Stimulated activated CD4-positive, alpha-beta T cell treated with anti-CD3 and anti-CD28 coated beads, Interleukin-12 subunit alpha, Interleukin-12 subunit beta, amount 100 ng/mL, for 24 hours (primary cell): Measurements from ENCODE around the gene CLIC3.

Experiments used
- DNase-seq, 2 experiments: peaks; one replicate each; pipeline ENCODE4 v3.0.0-alpha.2; 2020; ENCODE audit warnings: low read depth in 2 of 2

The CLIC3 gene

DNA sequence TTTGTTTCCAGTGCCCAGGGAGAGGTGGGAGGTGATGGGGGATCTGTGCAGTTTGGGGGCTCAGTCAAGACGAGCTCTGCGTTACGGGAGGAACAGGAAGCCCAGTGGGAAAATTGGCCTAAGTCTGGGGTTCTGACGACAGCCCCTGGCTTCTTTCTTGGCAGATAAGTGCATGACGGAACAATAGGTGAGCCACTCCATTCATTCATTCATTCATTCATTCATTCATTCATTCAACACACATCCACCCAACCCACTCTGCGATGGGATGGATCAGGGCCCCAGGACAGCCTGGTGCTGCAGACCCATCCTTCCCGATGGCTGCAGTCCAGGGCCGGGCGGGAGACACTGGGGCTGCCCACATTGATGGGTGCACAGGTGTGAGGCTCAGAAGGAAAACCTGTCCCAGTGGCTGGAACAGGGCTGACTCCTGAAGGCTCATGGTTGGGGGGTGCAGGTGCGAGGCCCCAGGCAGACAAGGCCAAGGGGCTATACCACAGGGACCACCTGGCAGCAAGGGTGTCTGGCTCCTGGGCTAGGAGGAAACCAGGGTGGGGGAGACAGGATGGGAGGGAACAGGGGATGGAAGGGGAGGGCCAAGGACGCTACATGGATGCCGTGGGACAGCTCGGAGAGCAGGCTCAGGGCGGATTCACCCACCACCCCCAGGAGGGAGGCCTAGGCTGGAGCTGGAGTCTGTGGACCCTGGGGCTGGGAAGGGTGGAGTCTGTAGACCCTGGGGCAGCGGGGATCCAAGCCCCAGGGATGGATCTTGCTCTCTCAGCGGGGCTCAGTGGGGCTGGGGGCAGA is 15.5 kb downstream of the CLIC3 start:
- DNase-seq: no peak

DNA sequence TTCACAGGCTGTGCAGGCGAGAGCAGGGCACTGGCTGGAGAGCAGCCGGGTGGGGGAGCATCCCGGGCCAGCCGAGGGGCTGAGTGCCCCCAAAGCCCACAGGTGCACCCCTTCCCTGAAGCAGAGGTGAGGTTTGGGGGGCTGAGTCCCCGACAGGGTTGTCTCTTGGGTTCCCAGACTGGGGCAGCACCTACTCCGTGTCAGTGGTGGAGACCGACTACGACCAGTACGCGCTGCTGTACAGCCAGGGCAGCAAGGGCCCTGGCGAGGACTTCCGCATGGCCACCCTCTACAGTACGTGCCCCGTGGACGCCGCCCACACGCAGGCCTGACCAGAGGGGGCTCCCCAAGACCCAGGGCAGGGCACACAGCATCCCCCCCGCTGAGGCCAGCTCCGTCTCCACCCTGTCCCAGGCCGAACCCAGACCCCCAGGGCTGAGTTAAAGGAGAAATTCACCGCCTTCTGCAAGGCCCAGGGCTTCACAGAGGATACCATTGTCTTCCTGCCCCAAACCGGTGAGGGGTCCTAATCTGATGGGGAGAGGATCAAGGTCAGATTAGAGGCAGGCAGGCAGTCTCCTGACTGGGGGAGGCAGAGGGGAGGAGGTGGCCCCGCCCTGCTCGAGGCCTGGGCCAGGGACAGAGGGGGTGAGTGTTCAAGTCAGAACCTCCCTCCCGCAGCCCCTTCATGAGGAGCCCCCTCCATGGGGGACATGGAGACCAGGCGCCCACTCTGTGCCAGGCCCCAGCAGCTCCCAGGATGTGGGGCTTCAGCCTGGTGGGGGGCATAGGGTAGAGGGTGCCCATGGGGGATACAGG is 16.4 kb downstream of the CLIC3 start:
- no peak for DNase-seq

DNA sequence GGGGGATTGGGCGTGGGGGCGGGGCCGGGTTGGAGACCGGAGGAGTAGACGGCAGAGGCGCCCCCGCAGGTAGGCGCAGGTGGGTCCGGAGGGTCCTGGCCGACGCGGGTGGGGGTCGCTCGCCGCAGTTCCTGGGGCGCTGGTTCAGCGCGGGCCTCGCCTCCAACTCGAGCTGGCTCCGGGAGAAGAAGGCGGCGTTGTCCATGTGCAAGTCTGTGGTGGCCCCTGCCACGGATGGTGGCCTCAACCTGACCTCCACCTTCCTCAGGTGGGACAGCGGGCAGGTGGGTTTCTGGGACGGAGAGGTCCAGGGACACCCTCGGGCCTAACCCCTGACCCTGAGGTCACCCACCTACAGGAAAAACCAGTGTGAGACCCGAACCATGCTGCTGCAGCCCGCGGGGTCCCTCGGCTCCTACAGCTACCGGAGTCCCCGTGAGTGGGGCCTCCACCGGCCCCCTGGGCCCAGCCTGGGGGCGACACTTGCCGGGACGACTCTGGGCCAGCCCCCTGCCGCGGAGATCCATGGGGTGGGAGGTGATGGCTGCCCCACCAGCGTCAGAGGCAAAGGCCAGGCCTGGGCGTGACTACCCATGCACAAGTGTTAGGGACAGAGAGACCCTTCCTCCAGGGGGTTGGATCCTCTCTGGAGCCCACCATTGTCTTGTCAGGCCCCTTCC is 17.4 kb downstream of the CLIC3 start:
- DNase-seq: no peak

DNA sequence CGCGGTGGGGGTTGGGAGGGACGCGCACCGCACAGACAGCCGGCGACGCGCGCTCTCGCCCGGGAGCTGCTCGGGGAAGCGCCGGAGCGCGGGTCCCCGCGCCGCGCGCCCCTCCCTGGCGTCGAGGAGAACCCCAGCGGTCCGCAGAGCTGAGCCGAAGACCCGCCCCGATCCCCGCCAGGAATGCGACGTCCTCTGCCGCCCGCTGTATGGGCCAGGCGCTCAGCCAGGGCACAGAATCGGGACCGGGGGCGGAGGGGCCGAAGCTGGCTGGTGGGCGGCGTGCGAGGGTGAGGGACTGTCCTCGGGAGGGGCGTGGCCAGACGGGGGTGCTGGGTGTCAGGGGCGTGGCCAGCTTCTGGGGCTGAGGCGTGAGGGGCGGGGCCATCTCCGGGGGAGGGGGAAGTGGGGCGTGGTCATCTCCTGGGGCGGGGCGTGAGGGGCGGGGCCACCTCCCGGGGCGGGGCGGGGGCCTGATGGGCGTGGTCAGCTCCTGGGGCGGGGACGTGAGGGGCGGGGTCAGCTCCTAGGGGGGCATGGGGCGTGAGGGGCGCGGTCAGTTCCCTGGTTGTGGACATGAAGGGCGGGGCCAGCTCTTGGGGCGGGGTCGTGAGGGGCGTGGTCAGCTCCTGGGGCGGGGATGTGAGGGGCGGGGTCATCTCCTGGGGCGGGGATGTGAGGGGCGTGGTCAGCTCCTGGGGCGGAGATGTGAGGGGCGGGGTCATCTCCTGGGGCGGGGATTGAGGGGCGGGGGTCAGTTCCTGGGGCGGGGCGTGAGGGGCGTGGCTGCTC is 18.1 kb downstream of the CLIC3 start:
- DNase-seq: peak; percentile 39 to 55

DNA sequence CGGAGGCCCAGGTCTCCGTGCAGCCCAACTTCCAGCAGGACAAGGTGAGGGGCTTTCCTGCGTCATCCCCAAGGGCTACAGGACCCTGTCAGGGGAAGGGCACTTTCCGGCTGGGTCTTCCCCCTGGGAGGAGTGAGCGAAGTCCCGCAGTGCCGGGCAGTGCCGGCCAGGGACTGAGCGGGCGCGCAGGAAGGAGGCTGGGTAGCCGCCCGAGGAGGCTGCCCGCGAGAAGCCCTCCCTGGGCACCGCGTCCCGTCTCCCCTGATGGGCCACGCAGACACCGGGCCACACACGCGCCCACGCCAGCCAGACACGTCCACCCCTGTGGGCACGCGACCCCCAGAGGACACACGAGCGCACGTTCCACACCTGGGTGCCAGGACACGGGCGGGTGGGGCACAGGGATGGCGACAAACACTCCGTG is 18.7 kb downstream of the CLIC3 start:
- no peak for DNase-seq

DNA sequence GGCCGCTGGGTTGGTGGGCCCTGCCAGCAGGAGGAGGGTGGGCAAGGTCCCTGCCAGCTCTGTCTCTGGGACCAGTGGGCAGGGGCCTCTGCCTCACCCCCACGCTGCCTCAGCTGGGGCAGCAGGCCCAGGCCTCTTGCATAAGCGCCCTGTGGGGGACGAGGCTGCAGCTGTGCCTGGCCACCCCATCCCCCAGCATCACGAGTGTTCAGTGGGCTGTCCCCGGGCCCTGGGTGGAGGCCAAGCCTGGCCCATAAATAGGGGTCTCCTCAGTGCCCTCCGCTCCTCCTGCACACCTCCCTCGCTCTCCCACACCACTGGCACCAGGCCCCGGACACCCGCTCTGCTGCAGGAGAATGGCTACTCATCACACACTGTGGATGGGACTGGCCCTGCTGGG is 19.1 kb downstream of the CLIC3 start, which contains the start of gene PTGDS:
TSS of gene PTGDS (plus strand) at position 282 of the 400 bp plus-strand sequence. CDS start at position 357, 75 bp downstream.
- DNase-seq: no peak

DNA sequence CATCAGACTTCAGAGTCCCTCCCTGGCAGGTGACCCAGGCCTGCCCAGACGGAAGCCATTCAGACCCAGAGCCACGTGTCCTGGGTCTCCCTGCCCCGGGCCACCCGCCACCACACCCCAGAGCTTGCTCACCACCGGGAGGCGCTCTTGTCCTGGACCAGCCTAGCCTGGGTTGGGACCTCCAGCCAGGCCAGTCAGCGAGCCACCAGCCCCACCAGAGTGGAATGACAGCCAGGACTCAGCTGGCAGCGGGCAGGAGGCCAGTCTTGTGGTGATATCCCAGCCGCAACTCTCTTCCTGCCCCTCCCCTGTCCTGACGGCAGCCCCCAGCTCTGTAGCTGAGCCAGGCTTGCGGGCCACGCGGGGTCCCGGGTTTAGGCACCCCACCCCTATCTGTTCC is 20.7 kb downstream of the CLIC3 start:
- DNase-seq: no peak

DNA sequence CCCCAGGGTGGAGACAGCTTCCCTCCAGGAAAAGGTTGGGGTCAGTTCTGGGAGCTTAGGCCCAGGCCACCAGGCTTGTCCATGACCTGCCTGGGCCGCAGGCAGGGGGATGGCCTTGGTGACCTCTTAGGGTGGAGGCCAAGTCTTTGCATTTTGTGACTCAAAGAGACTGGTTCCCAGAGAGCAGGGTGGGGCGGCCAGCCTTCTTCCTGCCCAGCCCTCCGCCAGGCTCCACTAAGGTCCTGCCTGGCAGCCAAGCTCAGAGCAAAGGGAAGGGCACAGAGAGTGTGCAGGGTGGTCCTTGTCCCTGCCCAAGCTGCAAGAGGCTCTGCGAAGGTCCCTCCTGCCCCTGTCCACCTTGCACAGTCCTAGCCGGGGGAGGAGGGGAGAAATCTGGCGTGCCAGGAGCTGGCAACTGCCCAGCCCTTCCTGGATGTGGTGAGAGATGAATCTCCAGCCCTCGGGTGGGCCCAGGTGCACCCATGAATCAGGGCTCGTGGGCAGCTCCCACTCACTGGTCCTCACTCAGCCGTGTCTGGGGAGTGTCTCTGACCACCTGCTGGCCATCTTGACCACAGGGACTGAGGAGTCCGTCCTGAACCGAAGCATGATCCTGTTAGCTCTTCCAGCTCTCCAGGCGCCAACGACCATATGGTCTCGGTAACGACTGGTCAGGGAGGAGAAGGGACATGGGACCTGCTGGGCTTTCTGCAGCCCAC is 21.4 kb downstream of the CLIC3 start:
- no peak for DNase-seq

DNA sequence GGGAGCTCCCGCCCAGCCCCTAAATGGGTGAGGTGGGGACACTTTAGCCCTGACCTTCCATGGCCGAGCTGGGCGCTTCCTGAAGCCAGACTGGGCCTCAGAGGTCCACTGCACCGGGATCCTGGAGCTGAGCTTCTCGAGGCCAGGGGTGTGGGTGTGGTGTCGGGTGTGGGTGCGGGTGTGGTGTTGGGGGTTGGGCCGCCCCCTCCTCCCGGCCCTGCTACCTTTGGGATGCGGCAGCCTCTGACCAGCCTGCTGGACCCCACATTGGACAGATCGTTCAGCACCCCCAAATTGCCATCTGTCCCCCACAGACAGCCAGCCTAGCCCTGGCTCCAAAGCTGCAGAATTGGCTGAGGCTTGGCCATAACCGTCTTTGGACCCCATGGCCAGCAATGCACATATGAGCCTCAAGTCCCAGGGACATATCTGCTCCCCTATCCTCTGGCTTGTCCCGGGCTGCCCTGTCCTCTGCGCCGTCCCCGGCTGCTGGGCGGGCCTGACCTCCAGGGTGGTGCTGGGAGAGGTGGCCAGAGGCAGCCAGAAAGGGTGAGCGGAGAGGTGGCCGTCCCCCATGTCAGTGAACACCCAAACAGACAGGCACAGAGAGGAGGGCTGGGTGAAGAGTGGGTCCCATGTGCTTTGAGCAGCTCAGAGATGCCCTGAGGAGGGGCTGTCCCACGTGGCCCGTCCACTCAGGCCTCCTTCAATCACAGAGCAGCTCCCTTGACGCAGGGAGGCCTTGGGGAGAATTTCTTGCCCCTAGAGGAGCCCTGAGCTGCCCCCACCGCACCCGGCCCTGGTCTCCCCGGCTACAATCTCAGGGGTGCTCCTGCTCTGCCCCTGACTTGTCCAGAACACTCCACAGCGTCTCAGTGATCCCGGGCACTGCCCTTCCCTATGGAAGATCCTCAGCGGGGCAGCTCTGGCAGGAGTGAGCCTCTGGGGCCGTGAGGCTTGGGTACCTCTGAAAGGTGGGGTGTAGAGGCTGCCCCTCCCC is 22.4 kb downstream of the CLIC3 start:
- no peak for DNase-seq

DNA sequence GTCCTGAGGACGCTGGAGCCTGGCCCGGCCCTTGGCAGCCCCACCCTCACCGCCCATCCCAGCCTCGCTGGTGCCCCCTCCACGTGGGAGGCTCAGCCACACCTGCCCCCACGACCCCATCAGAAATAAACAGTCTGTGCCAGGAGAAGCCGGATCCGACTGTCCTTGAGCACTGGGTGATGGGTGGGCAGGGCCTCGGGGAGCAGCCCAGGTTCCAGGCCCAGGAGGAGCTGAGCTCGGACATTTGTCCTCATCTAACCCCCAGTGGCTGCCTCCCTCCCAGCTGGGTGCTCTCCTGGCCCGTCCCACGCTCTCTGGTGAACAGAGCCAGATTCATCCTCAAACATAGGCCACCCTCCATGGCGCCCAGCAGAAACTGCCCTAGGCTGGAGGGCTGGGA is 23.6 kb downstream of the CLIC3 start:
- no peak for DNase-seq

DNA sequence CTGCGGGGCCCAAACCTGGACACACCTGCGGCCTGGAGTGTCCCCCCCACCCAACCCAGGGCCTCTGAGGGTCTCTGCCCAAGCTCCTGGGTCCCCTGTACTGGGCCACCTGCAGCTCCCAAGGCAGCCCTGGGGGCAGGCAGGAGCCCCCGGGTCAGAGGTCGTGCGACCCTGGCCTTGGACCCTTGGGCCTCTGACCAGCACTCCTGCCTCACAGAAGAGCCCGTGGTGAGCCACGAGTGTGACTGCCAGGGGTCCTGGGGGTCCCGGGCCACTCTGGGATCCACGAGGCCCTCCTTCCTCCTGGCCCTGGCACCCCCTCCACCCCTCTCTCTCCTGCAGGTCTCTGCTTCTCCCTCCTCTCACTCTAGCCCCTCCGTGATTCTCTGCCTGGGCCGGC is 24.0 kb downstream of the CLIC3 start:
- no peak for DNase-seq

DNA sequence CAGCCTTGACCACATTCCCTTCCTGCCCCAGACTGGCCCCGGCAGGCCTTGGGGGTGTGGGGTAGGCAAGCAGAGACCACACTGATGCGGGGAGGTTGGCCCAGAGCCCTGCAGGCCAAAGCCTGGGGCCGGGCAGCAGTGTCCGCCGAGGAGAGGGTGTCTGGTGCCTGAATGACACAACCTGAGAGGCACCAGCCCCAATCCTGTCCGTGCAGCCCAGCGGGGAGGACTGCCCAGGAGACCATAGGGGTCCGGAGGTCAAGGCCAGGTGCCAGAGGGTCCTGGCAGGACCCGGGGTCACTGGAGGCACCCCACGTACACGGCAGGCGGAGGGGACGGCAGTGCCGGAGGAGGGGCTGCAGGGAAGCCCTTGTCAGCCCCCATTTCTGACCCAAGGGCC is 24.6 kb downstream of the CLIC3 start:
- DNase-seq: no peak

DNA sequence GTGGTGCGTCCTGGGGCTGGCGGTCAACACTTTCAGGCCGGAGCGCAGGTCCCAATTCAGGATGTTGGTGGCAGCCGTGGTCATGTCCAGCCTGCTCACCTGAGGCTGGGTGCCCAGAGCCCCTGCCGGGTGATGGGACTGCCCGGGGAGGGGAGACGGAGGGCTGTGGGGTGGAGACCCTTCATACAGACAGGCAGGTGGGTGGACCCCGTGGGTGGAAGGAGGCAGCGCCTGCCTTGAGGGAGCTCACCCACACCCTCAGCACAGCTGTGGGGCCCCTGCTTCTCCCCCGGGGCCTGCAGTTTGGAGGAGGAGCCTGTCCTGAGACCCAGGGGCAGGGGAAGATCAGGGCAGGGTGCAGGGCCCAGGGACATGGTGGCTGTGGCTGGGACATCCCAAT is 26.0 kb downstream of the CLIC3 start:
- no peak for DNase-seq

DNA sequence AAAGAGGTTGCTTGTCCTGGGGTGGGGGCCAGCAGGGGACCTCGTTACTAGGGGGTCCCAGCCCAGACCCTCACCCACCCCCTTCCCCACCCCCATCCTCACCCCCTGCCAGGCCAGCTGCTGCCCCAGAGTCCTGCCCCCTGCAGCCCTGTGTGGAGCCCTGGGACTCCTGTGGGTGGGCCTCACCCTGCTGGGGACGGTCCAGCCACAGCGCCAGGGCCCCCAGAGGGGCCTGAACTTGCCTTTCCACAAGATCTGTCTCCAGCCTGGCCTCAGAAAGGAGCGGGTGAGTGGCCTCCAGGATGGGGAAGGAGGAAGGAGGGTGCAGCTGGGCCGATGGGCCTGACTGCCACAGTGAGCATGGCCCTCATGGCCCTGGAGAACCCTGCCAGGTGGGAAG is 26.6 kb downstream of the CLIC3 start:
- no peak for DNase-seq

DNA sequence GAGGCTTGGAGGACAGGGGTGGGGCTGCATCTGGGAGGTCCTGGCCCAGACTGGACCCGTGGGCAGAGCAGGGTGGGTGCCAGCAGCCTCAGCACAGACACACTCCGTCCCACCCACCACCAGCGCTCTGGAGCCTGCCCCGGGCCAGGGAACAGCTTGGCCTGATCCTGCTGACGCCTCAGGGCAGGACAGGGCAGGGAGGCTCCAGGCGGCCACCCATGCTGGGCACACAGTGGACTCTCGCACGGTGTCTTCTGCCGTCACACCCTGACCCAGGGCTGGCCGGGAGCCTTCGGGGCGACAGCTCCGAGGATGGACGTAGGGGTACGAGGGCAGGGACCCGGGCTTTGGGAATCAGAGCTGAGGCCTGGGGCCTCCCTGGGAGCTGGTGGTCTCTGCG is 27.2 kb downstream of the CLIC3 start:
- no peak for DNase-seq

DNA sequence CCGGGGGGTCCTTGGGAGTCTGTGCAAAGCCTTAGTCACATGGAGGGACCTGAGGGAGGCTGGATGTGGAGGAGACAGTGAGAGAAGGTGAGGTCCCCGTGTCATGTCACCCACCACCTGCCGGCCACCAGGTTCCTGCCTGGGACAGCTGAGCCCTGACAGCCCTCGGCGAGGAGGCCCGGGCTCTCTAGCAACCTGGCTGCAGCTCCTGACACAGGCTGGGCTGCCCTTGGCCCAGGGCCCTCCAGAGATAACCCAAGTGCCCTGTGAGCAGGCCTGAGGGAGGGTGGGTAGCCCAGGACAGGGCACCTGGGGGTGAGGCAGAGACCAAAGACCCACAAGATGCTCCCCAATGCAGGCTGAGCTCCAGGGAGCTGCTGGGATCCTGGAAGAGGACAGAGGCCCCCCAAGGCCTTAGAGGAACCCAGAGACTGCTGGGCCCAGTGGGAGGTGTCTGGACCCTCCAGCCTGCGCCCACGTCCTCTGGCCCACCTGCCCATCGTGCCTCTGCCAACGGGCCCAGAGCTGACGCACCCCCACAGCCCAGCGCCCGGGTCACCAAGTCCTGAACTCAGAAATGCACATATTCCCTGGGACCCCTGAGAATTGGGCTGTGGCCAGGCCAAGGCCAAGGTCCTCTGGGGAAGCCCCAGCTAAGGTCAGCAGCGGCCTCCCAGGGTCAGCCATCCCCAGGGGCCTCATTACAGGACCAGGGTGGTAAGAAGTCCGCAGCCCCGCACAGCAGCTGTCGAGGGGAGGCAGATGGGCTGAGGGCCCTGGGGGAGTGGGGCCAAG is 27.8 kb downstream of the CLIC3 start:
- no peak for DNase-seq

DNA sequence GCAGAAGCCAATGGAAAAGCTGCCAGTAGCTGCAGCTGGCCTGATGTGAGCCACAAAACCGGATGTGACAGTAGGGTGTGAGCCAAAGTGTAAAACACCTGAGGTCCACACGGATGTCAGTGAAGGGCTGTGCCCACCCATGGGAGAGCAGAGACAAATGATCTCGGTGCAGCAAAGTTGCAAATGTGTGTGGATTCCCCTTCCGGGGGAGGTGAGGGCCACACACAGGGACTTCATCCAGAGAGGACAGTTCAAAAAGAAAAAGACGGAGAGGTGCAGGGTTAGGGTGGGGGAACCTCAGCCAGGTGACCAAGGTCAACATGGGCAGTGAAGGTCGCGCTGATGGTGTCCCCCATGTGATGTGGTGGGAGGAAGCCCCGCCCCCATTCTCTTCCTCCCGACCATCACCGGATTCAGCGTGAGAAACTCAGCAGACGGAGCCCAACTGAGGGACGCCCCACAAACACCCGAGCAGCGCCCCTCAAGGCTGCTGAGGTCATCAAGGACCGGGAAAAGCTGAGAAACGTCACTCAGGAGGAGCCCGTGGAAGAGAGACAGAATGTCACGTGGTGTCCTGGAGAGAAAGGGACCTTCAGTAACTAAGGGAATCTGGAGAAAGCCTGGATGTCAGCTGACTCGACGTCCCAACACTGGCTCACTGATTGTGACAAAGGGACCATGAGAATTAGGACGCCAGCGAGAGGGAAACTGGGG is 30.4 kb downstream of the CLIC3 start:
- DNase-seq: no peak

DNA sequence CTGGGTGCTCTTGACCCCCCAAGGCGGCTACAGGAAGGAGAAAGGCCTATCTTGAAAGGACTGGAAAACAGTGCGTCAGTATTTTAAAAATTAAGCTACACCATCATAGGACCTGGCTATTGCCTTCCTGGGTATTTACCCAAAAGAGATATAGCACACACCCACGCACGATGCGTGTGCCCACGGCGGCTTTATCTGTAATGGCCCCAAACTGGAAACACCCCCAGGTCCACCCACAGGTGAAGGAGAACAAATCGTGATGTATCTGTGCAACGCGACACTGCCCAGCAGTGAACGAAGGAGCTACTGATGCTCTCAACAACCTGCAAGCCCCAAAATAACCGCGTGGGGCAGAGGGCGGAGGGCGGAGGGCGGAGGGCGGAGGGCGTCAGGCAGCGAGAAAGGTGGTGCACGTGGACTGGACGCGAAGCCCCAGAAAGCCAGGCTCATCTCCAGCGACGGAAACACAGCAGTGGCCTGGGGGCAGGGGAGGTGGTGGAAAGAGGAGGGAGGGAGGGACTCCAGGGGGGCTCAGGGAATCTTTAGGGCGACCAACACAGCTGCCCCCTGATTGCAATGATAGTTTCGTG is 31.4 kb downstream of the CLIC3 start:
- no peak for DNase-seq
